Glutamatergic neuron (in vitro differentiated cells): ENCODE results near the gene LZTS3. TPM values are rescaled to one million over a fixed set of nuclear protein-coding genes. Genes with fewer than 3 reads are reported as not detected.

Source experiments
- DNase-seq: peaks from one replicate; pipeline ENCODE4 v3.0.0; 2022
- H3K27ac Mint-ChIP-seq: one replicate; pipeline ENCODE4 v1.8.0; 2020; ENCODE audit warnings: mild to moderate bottlenecking, mixed read lengths, inconsistent platforms; ENCODE audit not compliant: unreplicated experiment
- H3K27me3 Mint-ChIP-seq: one replicate; pipeline ENCODE4 v1.8.0; 2020; ENCODE audit warnings: mild to moderate bottlenecking, moderate library complexity, mixed read lengths, inconsistent platforms; ENCODE audit not compliant: unreplicated experiment
- H3K36me3 Mint-ChIP-seq: one replicate; pipeline ENCODE4 v1.8.0; 2020; ENCODE audit warnings: mild to moderate bottlenecking, mixed read lengths, inconsistent platforms; ENCODE audit not compliant: unreplicated experiment
- H3K4me1 Mint-ChIP-seq: one replicate; pipeline ENCODE4 v1.8.0; 2020; ENCODE audit warnings: mild to moderate bottlenecking, low read depth, mixed read lengths, inconsistent platforms; ENCODE audit not compliant: unreplicated experiment
- H3K4me3 Mint-ChIP-seq: one replicate; pipeline ENCODE4 v1.8.0; 2020; ENCODE audit warnings: mild to moderate bottlenecking, mixed read lengths, inconsistent platforms; ENCODE audit not compliant: unreplicated experiment
- H3K9me3 Mint-ChIP-seq: one replicate; pipeline ENCODE4 v1.8.0; 2020; ENCODE audit warnings: mild to moderate bottlenecking, moderate library complexity, mixed read lengths, inconsistent platforms; ENCODE audit not compliant: unreplicated experiment
- CTCF ChIP-seq: fragments of 200-600 bp; sonication (generic); IDR thresholded peaks from one replicate; pipeline ENCODE4 v1.5.0; 2021; ENCODE audit not compliant: partially characterized antibody, unreplicated experiment
- total RNA-seq: library from RNA; stranded (reverse); fragmentation: NEBNext Ultra II Directional; extraction: Animal tissue kit (Norgen Biotek cat#: 25700); gene quantifications from one replicate; pipeline ENCODE4 v1.2.1, GENCODE V29; 2021; ENCODE audit not compliant: unreplicated experiment

LZTS3 gene
- total RNA-seq, 1 donor from 2014 or later: 56.8 TPM

GRCh38 chr20:3168079-3168828 lies 5.1 kb downstream of the LZTS3 start:
- Mint-ChIP-seq H3K4me1 (peaks cover 23% of the 10 kb centered on the region), H3K36me3 (no peaks in the 10 kb centered on the region), H3K4me3 (peak overlapping the region; percentile 57), H3K27ac (no peak overlapping the region), H3K9me3 (peaks cover 11% of the 10 kb centered on the region), H3K27me3 (peaks cover 10% of the 10 kb centered on the region)
- TF ChIP-seq CTCF: no peak
- peak; percentile 41 for DNase-seq

DNA sequence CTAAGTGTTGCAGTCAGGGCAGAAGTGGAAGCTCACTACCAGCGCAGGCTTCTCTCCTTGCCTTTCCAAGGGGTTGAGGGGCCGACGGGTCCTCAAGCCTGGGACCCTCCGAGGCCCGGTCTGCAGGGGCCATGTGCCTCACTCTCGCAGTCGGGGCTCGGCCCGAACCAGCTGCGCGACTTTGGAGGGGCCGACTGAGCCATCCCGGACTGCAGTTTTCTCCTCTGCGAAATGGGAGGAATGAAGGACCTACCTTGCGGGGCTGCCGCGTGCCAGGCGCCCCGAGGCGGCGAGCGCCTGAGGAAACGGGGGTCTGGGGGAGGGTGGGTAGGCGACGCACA lies 5.6 kb downstream of the LZTS3 start:
- Mint-ChIP-seq H3K27me3 (peaks cover 13% of the 10 kb centered on the region), H3K36me3 (no peaks in the 10 kb centered on the region), H3K9me3 (peaks cover 12% of the 10 kb centered on the region), H3K4me1 (peaks cover 28% of the 10 kb centered on the region), H3K4me3 (no peak overlapping the region), H3K27ac (no peak overlapping the region)
- no peak for DNase-seq
- TF ChIP-seq CTCF: no peak

- peaks cover 7% of the 10 kb centered on the region for H3K9me3 Mint-ChIP-seq
- DNase-seq: no peak
- no peak for TF ChIP-seq CTCF
- peaks cover 25% of the 10 kb centered on the region for H3K4me1 Mint-ChIP-seq
- H3K36me3 Mint-ChIP-seq: no peaks in the 10 kb centered on the region
- H3K27me3 Mint-ChIP-seq: peaks cover 9% of the 10 kb centered on the region
- H3K4me3 Mint-ChIP-seq: no peak overlapping the region
- no peak overlapping the region for H3K27ac Mint-ChIP-seq
These were observed 6.4 kb downstream of the LZTS3 start for GRCh38 chr20:3166913-3167342.

GRCh38 chr20:3166338-3166912 lies 6.9 kb downstream of the LZTS3 start:
- peaks cover 23% of the 10 kb centered on the region for H3K4me1 Mint-ChIP-seq
- no peak for TF ChIP-seq CTCF

More at GRCh38 chr20:3166338-3166912, 6.9 kb downstream of the LZTS3 start:
- H3K9me3 Mint-ChIP-seq: peaks cover 3% of the 10 kb centered on the region
- H3K36me3 Mint-ChIP-seq: no peaks in the 10 kb centered on the region
- peaks cover 8% of the 10 kb centered on the region for H3K27me3 Mint-ChIP-seq
- DNase-seq: no peak
- no peak overlapping the region for H3K27ac Mint-ChIP-seq
- no peak overlapping the region for H3K4me3 Mint-ChIP-seq
